NCI-H2227 treated with DMSO at 0.1 percent for 48 hours (cell line): Measurements from ENCODE around the gene CAV2.

ENCODE experiments used
- DNase-seq: peaks from one replicate; lab custom pipeline; 2025; lab: John Stamatoyannopoulos, UW

The CAV2 gene

DNA sequence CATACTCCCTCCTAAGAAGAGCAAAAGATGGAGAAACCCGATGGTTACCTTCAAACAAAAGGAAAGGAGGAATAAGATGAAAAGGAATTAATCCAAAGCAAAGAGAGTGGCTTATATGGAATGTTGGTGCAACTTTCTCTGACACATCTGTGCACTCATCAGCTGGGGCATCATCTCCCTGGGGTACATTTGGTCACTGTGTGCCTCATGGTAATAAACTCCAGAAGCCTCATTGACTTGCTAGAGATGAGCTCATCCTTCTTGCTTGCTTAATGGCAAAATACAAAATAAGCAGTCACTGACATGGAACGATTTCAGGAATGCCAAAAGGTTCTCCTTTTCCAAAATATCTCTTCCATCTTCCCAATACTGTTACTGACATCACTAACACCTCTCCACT lies 47.8 kb downstream of the CAV2 start:
- no peak for DNase-seq

DNA sequence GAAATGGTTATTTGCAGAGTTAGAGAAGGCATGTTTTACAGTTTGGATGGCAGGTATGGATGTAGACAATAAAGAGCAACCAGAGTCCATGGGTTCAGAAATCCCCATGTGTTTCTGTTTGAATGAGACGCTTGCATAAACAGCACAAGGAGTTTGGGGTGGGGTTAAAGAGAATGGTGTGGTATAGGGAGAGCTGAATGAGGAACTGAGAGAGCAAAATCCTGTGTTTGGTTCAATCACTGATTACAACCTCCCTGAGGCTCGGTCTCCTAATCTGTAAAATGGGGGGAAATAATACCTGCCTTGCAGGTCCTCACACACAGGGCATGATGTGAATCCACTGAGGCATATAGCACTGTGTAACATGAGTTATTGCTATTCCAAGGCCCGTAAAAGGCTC lies 49.0 kb downstream of the CAV2 start:
- no peak for DNase-seq

DNA sequence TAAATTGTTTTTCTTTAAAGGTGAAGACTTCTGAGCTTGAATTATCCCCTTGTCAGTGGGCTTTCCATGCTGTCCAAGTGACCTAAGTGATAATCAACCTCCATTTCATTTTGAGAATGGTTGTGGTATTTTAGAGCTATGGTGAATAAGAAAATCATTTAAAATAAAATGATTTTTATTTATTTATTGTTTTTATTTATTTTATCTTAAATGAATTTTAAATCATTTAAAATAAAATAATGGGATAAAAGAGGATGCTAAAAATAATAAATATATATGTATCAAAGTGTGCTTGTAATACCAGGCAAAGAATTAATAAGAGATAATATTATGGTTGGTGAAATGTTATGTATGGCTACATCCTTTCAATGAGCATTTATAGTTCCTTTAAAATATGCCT lies 49.8 kb downstream of the CAV2 start:
- DNase-seq: no peak

DNA sequence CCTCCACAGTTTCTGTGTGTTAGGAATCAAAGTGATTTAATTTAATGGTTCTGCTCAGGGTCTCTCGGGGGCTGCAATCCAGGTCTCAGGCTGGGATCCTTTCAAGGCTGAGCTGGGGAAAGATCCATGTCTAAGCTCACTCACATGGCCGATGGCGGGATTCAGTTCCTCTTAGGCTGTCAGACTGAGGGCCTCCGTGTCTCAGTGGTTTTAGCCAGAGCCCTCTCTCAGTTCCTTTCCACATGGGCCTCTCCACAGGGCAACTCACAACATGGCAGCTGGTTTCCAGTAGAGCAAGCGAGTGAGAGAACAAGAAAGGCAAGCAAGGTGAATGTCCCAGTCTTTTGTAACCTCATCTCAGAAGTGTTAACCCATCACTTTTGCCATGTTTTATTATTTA lies 52.2 kb downstream of the CAV2 start:
- DNase-seq: no peak

DNA sequence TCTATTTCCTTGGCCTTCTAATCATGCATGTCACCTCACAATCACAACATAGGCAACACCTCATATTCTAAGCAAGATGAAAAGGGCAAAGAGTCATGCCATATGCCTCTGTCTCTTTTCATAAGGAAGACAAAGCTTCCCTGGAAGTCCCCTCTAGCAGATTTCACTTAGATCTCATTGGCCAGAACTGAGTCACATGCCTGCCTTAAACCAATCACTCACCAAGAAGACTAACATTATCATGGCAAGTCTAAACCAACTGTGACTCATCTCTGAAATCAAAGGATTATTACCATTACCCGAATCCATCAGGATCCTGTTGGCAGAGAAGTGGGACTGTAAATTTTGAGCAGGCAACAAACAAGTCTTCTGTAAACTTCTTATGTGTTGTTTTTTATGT lies 53.1 kb downstream of the CAV2 start:
- DNase-seq: no peak

DNA sequence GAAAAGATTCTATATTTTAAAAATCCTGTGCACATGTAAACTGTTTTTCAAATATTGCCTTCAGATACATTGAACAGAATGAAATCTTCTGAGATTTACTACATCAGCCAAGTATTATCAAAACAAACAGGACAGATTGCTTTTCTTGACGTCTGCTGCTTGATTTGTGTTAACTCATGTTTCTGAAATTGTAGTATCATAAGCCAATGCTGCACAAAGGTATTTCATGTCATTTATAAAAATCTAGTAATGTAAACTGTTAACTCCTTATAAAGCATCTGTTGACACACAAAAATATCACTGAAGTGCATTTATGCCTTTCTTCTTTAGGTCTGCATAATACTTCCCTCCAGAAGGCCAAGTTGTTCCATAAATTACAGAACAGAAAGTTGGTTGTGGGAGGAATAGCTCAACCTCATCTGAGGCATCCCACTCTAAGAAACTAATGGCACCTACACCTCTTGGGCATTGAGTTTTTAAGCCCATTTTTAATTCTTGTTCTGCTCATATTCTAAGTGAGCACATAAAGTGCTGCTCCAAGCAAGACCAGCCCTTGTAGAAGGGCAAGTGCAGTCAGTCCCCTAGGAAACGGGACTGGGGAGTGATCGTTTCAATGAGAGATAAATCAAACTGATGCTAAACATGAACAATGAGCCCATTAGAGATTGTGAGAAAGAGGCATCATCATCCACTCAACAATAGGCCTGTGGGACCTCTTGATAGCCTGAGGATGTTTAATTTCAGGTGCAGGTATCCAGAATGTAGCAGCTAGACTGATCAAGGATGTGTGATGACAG lies 53.8 kb downstream of the CAV2 start:
- no peak for DNase-seq

DNA sequence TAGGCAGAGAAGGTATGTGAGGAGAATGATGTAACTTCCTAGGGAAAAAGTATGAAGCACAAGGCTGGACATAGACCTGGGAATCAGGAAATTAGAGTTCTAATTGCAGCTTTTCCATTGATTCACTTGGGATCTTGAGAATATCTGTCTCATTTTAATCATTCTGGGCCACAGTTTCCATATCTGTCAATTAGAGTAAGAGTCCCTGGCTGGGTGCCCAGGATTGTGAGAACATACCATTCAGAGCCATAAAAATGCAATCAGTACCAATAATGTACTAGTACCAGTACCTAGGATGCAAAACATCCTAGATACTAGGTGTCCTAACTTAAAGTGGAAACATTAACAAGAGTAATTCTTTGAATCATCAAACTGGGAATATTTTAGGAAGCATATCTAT lies 54.9 kb downstream of the CAV2 start:
- no peak for DNase-seq

DNA sequence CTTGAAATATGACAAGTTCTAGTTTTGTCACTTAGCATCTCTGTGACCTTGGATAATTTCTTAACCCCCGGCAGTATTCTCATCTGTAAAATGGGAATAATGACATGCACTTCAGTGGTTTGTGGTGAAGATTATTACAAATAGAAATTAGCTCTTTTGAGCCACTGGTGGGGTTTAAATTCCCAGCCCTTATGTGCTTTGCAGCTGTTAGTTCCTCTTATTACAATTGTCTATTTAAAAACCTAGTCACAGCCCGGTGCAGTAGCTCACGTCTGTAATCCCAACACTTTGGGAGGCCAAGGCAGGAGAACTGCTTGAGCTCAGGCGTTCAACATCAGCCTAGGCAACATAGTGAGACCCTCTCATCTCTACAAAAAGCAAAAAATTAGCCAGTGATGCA lies 55.4 kb downstream of the CAV2 start:
- no peak for DNase-seq

DNA sequence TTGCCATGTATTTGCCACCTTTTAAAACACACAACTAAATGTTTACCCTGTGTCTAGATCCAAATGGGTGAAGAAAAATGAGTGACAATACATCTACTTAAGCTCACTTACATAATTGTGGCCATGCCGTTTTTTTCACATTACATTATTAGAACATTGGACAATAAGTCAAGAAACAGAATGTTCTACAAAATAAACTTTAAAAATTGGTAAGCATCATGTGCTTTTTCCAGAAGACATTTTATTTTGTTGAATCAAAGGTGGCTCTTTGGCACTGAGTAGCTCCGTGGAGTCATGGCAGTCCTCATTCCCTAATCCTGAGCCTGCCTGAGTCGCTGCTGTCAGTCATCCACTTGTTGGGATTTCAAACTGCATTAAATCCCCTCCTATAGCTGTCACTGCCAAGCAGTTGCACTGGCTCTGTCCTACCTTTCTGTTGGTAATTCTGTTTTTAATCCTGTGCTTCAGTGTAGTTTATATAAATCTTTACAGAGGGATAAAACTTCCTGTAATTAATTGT lies 57.6 kb downstream of the CAV2 start:
- no peak for DNase-seq

DNA sequence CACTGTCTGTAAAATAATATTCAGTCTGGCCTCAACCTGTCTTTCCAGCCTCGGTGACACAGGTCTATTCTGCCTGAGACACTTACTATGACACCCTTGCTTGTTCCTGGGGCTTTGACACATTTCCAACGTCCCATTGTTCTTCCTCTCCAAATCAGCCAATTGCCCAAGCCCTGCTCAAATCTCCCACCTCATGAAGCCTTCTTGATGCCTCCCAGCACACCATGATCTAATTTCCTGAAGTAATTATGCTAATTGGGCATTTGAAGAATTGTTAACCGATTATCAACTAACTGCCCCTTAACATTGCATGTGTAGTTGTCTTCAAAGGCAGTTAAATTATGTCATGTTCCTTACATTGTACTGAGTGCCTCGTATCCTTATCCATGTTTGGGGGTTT lies 58.4 kb downstream of the CAV2 start:
- no peak for DNase-seq
